ENCODE results near the gene SLC17A9. TPM values are rescaled to one million over a fixed set of nuclear protein-coding genes. Genes with fewer than 3 reads are reported as not detected.

SLC17A9 gene
- total and polyA plus RNA-seq, 11 donors = 0.16 to 6.6 (median 0.85) TPM

DNA sequence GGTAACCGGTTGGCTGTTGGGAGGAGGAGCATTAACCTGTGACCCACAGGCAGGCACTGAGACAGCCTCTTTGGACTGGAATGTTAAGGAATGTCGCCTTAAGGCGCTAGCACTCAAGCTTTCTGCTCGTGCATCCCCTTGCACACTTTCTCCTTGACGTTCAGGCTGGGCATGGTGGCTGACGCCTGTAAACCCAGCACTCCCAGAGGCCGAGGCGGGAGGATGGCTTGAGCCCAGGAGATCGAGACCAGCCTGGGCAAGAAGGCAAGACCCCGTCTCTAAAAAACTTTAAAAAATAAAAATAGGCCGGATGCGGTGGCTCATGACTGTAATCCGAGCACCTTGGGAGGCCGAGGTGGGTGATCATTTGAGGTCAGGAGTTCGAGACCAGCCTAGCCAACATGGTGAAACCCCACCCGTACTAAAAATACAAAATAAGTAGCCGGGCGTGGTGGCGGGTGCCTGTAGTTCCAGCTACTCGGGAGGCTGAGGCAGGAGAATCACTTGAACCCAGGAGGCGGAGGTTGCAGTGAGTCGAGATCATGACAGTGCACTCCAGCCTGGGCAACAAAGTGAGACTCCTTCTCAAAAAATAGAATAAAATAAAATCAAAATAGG is 16.4 kb upstream of the SLC17A9 start:
- H3K4me1 ChIP-seq = peaks cover 8 to 56% (median 42%) of the 10 kb centered on the region in 12 donors

DNA sequence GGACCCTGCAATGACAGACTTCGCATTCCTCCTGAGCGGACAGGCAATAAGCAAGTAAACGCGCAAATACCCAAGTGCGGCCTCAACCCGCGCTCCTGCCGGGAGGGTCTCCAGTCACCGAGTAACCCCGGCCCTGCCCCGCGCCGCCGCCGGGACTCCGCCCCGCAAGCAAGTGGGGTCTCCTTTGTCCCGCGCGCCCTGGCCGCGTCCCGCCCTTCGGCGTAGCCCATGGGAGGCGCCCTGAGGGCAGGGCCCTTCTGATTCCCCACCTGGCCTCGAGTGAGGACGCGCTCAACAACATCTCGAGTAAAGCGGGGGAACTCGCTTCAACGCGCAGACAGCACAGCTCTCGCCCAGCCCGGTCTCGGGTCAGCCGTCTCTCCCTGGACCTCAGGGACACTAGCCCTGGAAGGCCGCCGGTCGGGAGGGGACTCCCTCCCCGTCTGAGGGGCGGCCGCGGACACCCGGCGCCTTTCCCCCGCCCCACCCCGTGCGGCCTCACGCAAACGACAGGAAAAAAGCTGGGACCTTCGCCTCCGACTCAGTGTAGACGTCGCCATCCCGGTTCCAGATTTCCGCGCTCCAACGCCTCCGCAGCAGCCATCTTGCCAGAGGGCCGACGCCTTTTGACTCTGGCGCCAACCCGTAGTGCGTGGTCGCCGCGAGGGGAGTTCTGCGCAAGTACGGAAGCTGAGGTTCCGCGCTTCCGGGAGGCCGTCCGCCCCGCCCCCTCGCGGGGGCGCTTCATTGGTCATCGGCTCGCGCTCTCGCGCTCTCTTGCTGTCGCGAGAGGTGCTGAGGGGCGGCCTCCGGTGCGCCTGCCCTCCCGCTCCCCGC is 15.0 kb upstream of the SLC17A9 start:
- H3K9me3 ChIP-seq = no peaks in the 10 kb centered on the region
- WGBS, 4 donors = 0 to 1% (median 0%) methylated on average over 36 to 92 of the region's 92 CpGs
- peak overlapping the region; percentile 63 to 99 (median 94) for H3K4me3 ChIP-seq
- intact Hi-C loops (cut with DNase I) = loop anchor here in 1 of 10 donors (2.0 kb wide), 1 partner anchor 15 kb away; no protein-coding TSS in a partner anchor
- ATAC-seq (peak; percentile 95 to 97 (median 96)), DNase-seq (peak; percentile 97 to 99 (median 98))
- TF ChIP-seq, protein P1, sequence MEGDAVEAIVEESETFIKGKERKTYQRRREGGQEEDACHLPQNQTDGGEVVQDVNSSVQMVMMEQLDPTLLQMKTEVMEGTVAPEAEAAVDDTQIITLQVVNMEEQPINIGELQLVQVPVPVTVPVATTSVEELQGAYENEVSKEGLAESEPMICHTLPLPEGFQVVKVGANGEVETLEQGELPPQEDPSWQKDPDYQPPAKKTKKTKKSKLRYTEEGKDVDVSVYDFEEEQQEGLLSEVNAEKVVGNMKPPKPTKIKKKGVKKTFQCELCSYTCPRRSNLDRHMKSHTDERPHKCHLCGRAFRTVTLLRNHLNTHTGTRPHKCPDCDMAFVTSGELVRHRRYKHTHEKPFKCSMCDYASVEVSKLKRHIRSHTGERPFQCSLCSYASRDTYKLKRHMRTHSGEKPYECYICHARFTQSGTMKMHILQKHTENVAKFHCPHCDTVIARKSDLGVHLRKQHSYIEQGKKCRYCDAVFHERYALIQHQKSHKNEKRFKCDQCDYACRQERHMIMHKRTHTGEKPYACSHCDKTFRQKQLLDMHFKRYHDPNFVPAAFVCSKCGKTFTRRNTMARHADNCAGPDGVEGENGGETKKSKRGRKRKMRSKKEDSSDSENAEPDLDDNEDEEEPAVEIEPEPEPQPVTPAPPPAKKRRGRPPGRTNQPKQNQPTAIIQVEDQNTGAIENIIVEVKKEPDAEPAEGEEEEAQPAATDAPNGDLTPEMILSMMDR (IDR thresholded peaks at IDR 0.05) = peak in 1 of 12 donors; percentile 4
- peak in 1 of 2 donors; percentile 72 for TF ChIP-seq POLR2A (IDR thresholded peaks at IDR 0.05)
- H3K36me3 ChIP-seq = peaks cover 0 to 37% (median 7%) of the 10 kb centered on the region in 9 donors
- H3K4me1 ChIP-seq = peaks cover 8 to 70% (median 50%) of the 10 kb centered on the region in 12 donors
- H3K27me3 ChIP-seq = no peaks in the 10 kb centered on the region
- peak overlapping the region; percentile 87 to 96 (median 92) for H3K27ac ChIP-seq

More for the DNA sequence above, 16.4 kb upstream of the SLC17A9 start:
- no peak for DNase-seq
- WGBS, 4 donors = 88 to 91% (median 89%) methylated on average over 22 of the region's 22 CpGs
- Histone ChIP-seq H3K9me3 (no peaks in the 10 kb centered on the region), H3K27me3 (no peaks in the 10 kb centered on the region), H3K27ac (no peak overlapping the region), H3K4me3 (peak overlapping the region in 10 of 12 donors; percentile 74 to 99 (median 94)), H3K36me3 (peaks cover 0 to 22% (median under 1%) of the 10 kb centered on the region in 9 donors)
- TF ChIP-seq, protein P1 (IDR thresholded peaks at IDR 0.05) = no peak
- no peak for TF ChIP-seq POLR2A (IDR thresholded peaks at IDR 0.05)
- intact Hi-C loops (cut with DNase I) = no loop called here
- no peak for ATAC-seq

DNA sequence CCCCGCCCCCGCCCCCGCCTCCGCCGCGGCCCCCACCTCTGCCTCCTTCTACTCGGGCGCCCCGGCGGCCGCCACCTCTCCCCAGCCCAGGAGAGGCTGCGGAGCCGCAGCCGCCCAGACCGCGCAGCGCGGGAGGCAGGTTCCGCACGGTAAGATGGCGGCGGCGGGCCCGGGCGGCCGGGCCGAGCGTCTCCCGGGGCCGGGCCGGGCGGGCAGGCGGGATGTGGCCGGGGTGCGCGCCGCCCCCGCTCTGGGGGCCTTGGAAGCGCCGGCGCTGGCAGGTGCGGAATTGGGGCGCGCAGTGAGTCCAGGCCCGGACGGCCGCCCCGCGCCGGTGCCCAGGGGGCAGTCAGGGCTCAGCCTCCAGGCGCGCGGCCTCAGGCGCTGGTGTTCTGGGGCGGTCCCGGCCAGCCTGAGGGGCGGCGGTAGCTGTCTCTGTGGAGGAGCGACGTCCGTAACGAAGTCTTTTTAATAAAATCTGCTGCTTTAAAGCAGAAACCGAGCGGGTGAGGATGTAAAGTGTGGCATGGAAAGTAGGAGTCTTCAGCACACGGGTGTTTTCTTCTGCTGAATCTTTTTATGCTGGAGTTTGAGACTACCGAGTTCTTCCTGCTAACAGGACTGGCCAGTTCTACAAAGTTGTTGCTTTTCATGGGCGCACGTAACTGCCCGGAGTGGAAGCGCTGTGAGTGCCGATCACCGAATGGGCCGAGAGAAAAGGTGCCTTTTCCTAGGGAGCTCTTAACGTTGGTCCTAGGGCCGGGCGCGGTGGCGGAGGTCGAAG is 14.2 kb upstream of the SLC17A9 start, which contains the start of gene GID8:
GID8 (plus strand) TSS at position 43 of the 784 bp plus-strand sequence. CDS start 3,356 bp downstream, outside the sequence.
- H3K4me1 ChIP-seq = peaks cover 8 to 78% (median 50%) of the 10 kb centered on the region in 12 donors
- ATAC-seq = peak in 3 of 4 donors; percentile 35 to 57 (median 49)

More for the DNA sequence above, 14.2 kb upstream of the SLC17A9 start, which contains the start of gene GID8:
- no peaks in the 10 kb centered on the region for H3K9me3 ChIP-seq
- no peaks in the 10 kb centered on the region for H3K27me3 ChIP-seq
- H3K36me3 ChIP-seq = peaks cover 0 to 45% (median 12%) of the 10 kb centered on the region in 9 donors
- WGBS, 4 donors = 0% methylated on average over 24 to 79 of the region's 79 CpGs
- H3K4me3 ChIP-seq = peak within 1 kb of the TSS; percentile 63 to 99 (median 94)
- intact Hi-C loops (cut with DNase I) = loop anchor here in 1 of 10 donors (2.0 kb wide), 1 partner anchor 15 kb away; no protein-coding TSS in a partner anchor
- H3K27ac ChIP-seq = peak within 1 kb of the TSS; percentile 87 to 96 (median 92)
- DNase-seq = peak in 4 of 5 donors; percentile 50 to 77 (median 56)
- TF ChIP-seq, protein P1 (IDR thresholded peaks at IDR 0.05) = no peak
- TF ChIP-seq POLR2A (IDR thresholded peaks at IDR 0.05) = no peak

Measured in heart left ventricle (tissue), 16 donors.